Liver (tissue), 9 donors: ENCODE data around the gene CD34. TPM values are rescaled to one million over a fixed set of nuclear protein-coding genes. Genes with fewer than 3 reads are reported as not detected.

ENCODE experiments used
- DNase-seq: peaks from one replicate; pipeline ENCODE4 v3.0.0-alpha.2; 2017; ENCODE audit warnings: low spot score
- H3K27ac ChIP-seq, 2 donors: one replicate each; pipeline ENCODE4 v1.7.0; 2013; ENCODE audit warnings: inconsistent platforms in 2 of 2, low read length in 2 of 2, control low read depth in 1 of 2, low read depth in 1 of 2, mild to moderate bottlenecking in 1 of 2
- H3K27me3 ChIP-seq, 4 donors: one replicate each; pipeline versions ENCODE4 v1.6.1 to v1.7.0; 2013; ENCODE audit warnings: low read length in 3 of 4, inconsistent platforms in 1 of 4, mild to moderate bottlenecking in 1 of 4, moderate library complexity in 1 of 4; ENCODE audit not compliant: control insufficient read depth in 4 of 4, insufficient read depth in 4 of 4
- H3K36me3 ChIP-seq, 4 donors: one replicate each; pipeline versions ENCODE4 v1.6.1 to v1.7.0; 2013; ENCODE audit warnings: low read length in 3 of 4, mild to moderate bottlenecking in 3 of 4, low read depth in 1 of 4, moderate library complexity in 1 of 4; ENCODE audit not compliant: control insufficient read depth in 4 of 4, insufficient read depth in 3 of 4
- H3K4me1 ChIP-seq, 4 donors: one replicate each; pipeline versions ENCODE4 v1.6.1 to v1.7.0; 2013; ENCODE audit warnings: low read length in 3 of 4, mild to moderate bottlenecking in 3 of 4, moderate library complexity in 1 of 4; ENCODE audit not compliant: control insufficient read depth in 4 of 4, insufficient read depth in 4 of 4
- H3K4me3 ChIP-seq, 3 donors: one replicate each; pipeline versions ENCODE4 v1.6.1 to v1.7.0; 2013; ENCODE audit warnings: low read length in 3 of 3, control low read depth in 1 of 3, low read depth in 1 of 3, mild to moderate bottlenecking in 1 of 3
- H3K9ac ChIP-seq, 2 donors: one replicate each; pipeline ENCODE4 v1.7.0; 2013; ENCODE audit warnings: low read length in 2 of 2, mild to moderate bottlenecking in 2 of 2, moderate library complexity in 2 of 2, control low read depth in 1 of 2, low read depth in 1 of 2
- H3K9me3 ChIP-seq, 4 donors: one replicate each; pipeline versions ENCODE4 v1.6.1 to v1.7.0; 2013; ENCODE audit warnings: low read length in 3 of 4; ENCODE audit not compliant: control insufficient read depth in 4 of 4
- EGR1 ChIP-seq, 2 donors: IDR thresholded peaks; 2 replicates each; pipeline ENCODE4 v1.6.1; 2016 to 2018; ENCODE audit warnings: antibody characterized with exemption in 2 of 2, low read depth in 2 of 2
- FOXA1 ChIP-seq: IDR thresholded peaks from 2 replicates; pipeline ENCODE4 v1.6.1; 2016; ENCODE audit warnings: antibody characterized with exemption
- FOXA2 ChIP-seq: IDR thresholded peaks from 2 replicates; pipeline ENCODE4 v1.6.1; 2016; ENCODE audit warnings: antibody characterized with exemption
- GABPA ChIP-seq, 2 donors: IDR thresholded peaks in 1 of 2; conservative IDR thresholded peaks in 1 of 2; 2 replicates each; pipeline ENCODE4 v1.6.1; 2016; ENCODE audit warnings: antibody characterized with exemption in 2 of 2, mild to moderate bottlenecking in 1 of 2, moderate library complexity in 1 of 2
- HNF4A ChIP-seq, 2 donors: conservative IDR thresholded peaks; 2 replicates each; pipeline ENCODE4 v1.6.1; 2016; ENCODE audit warnings: antibody characterized with exemption in 2 of 2, mild to moderate bottlenecking in 2 of 2
- HNF4G ChIP-seq: IDR thresholded peaks from 2 replicates; pipeline ENCODE4 v1.6.1; 2016; ENCODE audit warnings: antibody characterized with exemption
- RAD21 ChIP-seq, 2 donors: IDR thresholded peaks; 2 replicates each; pipeline ENCODE4 v1.6.1; 2016; ENCODE audit warnings: antibody characterized with exemption in 2 of 2, mild to moderate bottlenecking in 2 of 2
- SP1 ChIP-seq: IDR thresholded peaks from 2 replicates; pipeline ENCODE4 v1.6.1; 2018; ENCODE audit warnings: antibody characterized with exemption, mild to moderate bottlenecking
- TAF1 ChIP-seq: conservative IDR thresholded peaks from 2 replicates; pipeline ENCODE4 v1.6.1; 2016; ENCODE audit warnings: antibody characterized with exemption, mild to moderate bottlenecking
- WGBS: extraction: QIAGEN DNeasy Blood & Tissue Kit; methylation state at CpG from one replicate; pipeline ENCODE4 v1.1.7; 2013; 5-methylcytosine and 5-hydroxymethylcytosine counted together
- polyA plus RNA-seq, 2 donors: library from polyadenylated mRNA; stranded (reverse) in 1 of 2; unstranded in 1 of 2; fragments of 200-250 nt in 1 of 2; fragments of >200 nt in 1 of 2; fragmentation: Nextera tagmentation in 1 of 2; extraction: Ambion mirVana in 1 of 2; gene quantifications; one replicate each; pipeline versions ENCODE4 v1.2.1 to v1.2.3, GENCODE V29; 2013 to 2015
- total RNA-seq, 2 donors: library from RNA; depleted of rRNA; stranded (reverse); fragments of >200 nt; gene quantifications; one replicate each; pipeline ENCODE4 v1.2.3, GENCODE V29; 2014
- TF ChIP-seq, protein P1 (sequence below): IDR thresholded peaks from 2 replicates; pipeline ENCODE4 v1.6.1; 2016; ENCODE audit warnings: antibody characterized with exemption
- TF ChIP-seq, protein P2 (sequence below): fragments of 150-350 bp; IDR thresholded peaks from 2 replicates; pipeline ENCODE4 v1.5.1; 2017; ENCODE audit warnings: improper control_type of control experiment, low read depth, low read length; ENCODE audit not compliant: missing input control
- TF ChIP-seq, protein P3 (sequence below): IDR thresholded peaks from 2 replicates; pipeline ENCODE4 v1.6.1; 2016; ENCODE audit warnings: antibody characterized with exemption
- TF ChIP-seq, protein P4 (sequence below): IDR thresholded peaks from 2 replicates; pipeline ENCODE4 v1.6.1; 2016; ENCODE audit warnings: antibody characterized with exemption
- donor health status: healthy.
- donor health status: healthy.
- donor health status: healthy.
- donor health status: healthy.
- donor health status: healthy.

CD34 gene
- total and polyA plus RNA-seq, 4 donors: 1.5 to 4.0 (median 1.8) TPM

DNA sequence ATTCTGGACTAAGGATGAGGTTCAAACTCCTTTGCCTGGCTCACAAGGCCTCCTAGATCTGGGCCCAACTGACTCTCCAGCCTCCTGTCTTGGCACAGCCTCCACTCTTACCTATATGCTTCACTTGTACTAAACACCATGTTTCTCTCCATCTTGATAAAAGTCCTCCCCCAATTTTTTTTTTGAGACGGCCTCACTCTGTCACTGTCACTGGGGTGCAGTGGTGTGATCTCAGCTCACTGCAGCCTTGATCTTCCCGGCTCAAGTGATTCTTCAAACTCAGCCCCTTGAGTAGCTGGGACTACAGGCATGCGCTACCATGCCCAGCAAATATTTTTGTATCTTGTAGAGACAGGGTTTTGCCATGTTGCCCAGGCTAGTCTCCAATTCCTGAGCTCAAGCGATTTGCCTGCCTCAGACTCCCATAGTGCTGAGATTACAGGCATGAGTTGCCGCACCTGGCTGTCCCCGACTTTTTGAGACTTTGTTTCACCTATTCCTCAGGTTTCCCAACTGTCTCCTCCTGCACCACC lies 39.7 kb downstream of the CD34 start (continued):
- TF ChIP-seq, protein P1, sequence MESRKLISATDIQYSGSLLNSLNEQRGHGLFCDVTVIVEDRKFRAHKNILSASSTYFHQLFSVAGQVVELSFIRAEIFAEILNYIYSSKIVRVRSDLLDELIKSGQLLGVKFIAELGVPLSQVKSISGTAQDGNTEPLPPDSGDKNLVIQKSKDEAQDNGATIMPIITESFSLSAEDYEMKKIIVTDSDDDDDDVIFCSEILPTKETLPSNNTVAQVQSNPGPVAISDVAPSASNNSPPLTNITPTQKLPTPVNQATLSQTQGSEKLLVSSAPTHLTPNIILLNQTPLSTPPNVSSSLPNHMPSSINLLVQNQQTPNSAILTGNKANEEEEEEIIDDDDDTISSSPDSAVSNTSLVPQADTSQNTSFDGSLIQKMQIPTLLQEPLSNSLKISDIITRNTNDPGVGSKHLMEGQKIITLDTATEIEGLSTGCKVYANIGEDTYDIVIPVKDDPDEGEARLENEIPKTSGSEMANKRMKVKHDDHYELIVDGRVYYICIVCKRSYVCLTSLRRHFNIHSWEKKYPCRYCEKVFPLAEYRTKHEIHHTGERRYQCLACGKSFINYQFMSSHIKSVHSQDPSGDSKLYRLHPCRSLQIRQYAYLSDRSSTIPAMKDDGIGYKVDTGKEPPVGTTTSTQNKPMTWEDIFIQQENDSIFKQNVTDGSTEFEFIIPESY: no peak
- TF ChIP-seq, protein P2, sequence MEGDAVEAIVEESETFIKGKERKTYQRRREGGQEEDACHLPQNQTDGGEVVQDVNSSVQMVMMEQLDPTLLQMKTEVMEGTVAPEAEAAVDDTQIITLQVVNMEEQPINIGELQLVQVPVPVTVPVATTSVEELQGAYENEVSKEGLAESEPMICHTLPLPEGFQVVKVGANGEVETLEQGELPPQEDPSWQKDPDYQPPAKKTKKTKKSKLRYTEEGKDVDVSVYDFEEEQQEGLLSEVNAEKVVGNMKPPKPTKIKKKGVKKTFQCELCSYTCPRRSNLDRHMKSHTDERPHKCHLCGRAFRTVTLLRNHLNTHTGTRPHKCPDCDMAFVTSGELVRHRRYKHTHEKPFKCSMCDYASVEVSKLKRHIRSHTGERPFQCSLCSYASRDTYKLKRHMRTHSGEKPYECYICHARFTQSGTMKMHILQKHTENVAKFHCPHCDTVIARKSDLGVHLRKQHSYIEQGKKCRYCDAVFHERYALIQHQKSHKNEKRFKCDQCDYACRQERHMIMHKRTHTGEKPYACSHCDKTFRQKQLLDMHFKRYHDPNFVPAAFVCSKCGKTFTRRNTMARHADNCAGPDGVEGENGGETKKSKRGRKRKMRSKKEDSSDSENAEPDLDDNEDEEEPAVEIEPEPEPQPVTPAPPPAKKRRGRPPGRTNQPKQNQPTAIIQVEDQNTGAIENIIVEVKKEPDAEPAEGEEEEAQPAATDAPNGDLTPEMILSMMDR: no peak

DNA sequence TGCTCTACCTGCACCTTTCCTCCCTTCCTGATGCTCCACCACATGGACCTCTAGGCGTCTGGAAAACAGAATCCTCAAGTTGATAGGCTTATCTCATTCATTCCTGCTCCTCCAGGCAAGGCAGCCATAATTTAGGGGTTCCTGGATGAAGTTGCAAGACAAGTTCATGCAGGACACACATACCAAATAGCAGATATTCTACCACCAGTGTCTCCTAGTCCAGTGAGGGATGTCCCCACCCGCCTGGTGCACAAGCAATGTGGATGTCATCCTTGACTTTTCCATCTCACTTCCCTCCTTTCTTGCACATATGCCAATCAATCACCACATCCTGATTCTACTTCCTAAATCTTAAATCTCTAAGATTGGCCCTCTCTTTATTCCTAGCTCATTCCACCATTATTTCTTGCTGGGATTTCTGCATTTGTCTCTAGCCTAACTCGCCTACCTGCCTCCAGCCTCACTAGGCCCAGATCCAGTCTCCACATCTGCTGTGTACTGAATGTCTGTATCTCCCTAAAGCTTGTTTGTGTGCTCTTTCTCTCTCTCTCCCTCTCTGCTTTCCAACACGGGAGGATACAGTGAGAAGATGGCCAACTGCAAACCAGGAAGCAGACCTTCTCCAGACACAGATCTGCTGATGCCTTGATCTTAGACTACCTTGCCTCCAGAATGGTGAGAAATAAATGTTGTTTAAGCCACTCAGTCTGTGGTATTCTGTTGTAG lies 40.5 kb downstream of the CD34 start:
- H3K27me3 ChIP-seq: no peaks in the 10 kb centered on the region
- no peak overlapping the region for H3K4me3 ChIP-seq
- no peaks in the 10 kb centered on the region for H3K36me3 ChIP-seq
- no peak overlapping the region for H3K27ac ChIP-seq
- no peaks in the 10 kb centered on the region for H3K9me3 ChIP-seq
- 87% methylated on average over 4 of the region's 4 CpGs for WGBS
- no peak overlapping the region for H3K9ac ChIP-seq
- TF ChIP-seq SP1 (no peak), FOXA1 (no peak), FOXA2 (no peak), RAD21 (IDR thresholded peaks at IDR 0.05) (no peak), HNF4A (conservative IDR thresholded peaks at IDR 0.05) (no peak), TAF1 (no peak), HNF4G (no peak), GABPA (IDR thresholded peaks at IDR 0.05 in 1 of 2, conservative IDR thresholded peaks at IDR 0.05 in 1 of 2) (no peak), EGR1 (IDR thresholded peaks at IDR 0.05; ENCODE audit: low read depth in 2 of 2) (no peak)
- TF ChIP-seq, protein P3, sequence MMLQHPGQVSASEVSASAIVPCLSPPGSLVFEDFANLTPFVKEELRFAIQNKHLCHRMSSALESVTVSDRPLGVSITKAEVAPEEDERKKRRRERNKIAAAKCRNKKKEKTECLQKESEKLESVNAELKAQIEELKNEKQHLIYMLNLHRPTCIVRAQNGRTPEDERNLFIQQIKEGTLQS: no peak
- TF ChIP-seq, protein P2: no peak
- TF ChIP-seq, protein P4, sequence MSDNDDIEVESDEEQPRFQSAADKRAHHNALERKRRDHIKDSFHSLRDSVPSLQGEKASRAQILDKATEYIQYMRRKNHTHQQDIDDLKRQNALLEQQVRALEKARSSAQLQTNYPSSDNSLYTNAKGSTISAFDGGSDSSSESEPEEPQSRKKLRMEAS: no peak
- peaks cover 0 to 17% (median 10%) of the 10 kb centered on the region in 4 donors for H3K4me1 ChIP-seq
- DNase-seq: no peak
